Stomach (tissue), 9 donors: ENCODE measurements around the gene MAPK14. TPM values are rescaled to one million over a fixed set of nuclear protein-coding genes. Genes with fewer than 3 reads are reported as not detected.
"Not testable (repeated sequence)": the region's sequence is repeated elsewhere in the genome, so short reads cannot be mapped to it uniquely, and the experiment has no call there.

ENCODE experiments used
- DNase-seq, 2 donors: peaks; one replicate each; pipeline versions ENCODE4 v3.0.0 to v3.0.0-alpha.2; 2013 to 2019
- H3K27ac ChIP-seq, 5 donors: fragments of 200-600 bp in 4 of 5; sonication (generic) in 4 of 5; one replicate each; pipeline ENCODE4 v1.5.1; 2013 to 2019; ENCODE audit warnings: mild to moderate bottlenecking in 1 of 5, moderate library complexity in 1 of 5
- H3K27me3 ChIP-seq, 3 donors: fragments of 200-600 bp; sonication (generic); one replicate each; pipeline ENCODE4 v1.5.1; 2017 to 2019; ENCODE audit warnings: mixed run types in 1 of 3
- H3K36me3 ChIP-seq, 4 donors: fragments of 200-600 bp; sonication (generic); 1 replicate in 3 of 4; 2 replicates in 1 of 4; pipeline ENCODE4 v1.5.1; 2016 to 2019
- H3K4me1 ChIP-seq, 4 donors: fragments of 200-600 bp; sonication (generic); one replicate each; pipeline ENCODE4 v1.5.1; 2016 to 2019
- H3K4me3 ChIP-seq, 4 donors: fragments of 200-600 bp; sonication (generic) in 3 of 4; one replicate each; pipeline ENCODE4 v1.5.1; 2016 to 2019; ENCODE audit warnings: mild to moderate bottlenecking in 1 of 4
- H3K9me3 ChIP-seq, 4 donors: fragments of 200-600 bp; sonication (generic); one replicate each; pipeline ENCODE4 v1.5.1; 2016 to 2019
- CTCF ChIP-seq, 7 experiments: fragments of 450-650 bp in 4 of 7; fragments of 200-600 bp in 3 of 7; sonication (generic) in 3 of 7; IDR thresholded peaks; one replicate each; pipeline ENCODE4 v1.5.1; 2016 to 2019; ENCODE audit warnings: antibody characterized with exemption in 7 of 7, control low read depth in 2 of 7, mild to moderate bottlenecking in 1 of 7
- EP300 ChIP-seq: sonication (generic); formaldehyde crosslinking; IDR thresholded peaks from one replicate; pipeline ENCODE4 v1.6.1; 2017; ENCODE audit warnings: antibody characterized with exemption
- POLR2A ChIP-seq, 4 donors: fragments of 450-650 bp; IDR thresholded peaks; one replicate each; pipeline ENCODE4 v1.6.1; 2016; ENCODE audit warnings: antibody characterized with exemption in 4 of 4, control low read depth in 2 of 4, mild to moderate bottlenecking in 1 of 4, moderate library complexity in 1 of 4
- POLR2AphosphoS5 ChIP-seq, 3 donors: sonication (generic); formaldehyde crosslinking; IDR thresholded peaks; one replicate each; pipeline ENCODE4 v1.6.1; 2016; ENCODE audit warnings: antibody characterized with exemption in 3 of 3
- WGBS, 5 donors: extraction: QIAGEN DNeasy Blood & Tissue Kit in 3 of 5; methylation state at CpG; one replicate each; pipeline versions ENCODE4 v1.1.5 to v1.1.7; 2013 to 2018; 5-methylcytosine and 5-hydroxymethylcytosine counted together
- intact Hi-C: fragments of 100-400 bp; cut with DNase I; formaldehyde crosslinking; loops from one replicate; pipeline ENCODE4 v1.15.1; 2023; ENCODE audit warnings: low total_unique reads
- polyA plus RNA-seq, 3 donors: library from polyadenylated mRNA; stranded (reverse); fragments of 200-250 nt; gene quantifications; one replicate each; pipeline ENCODE4 v1.2.3, GENCODE V29; 2013
- total RNA-seq, 5 donors: library from RNA; depleted of rRNA; stranded (reverse); fragments of >200 nt; gene quantifications; one replicate each; pipeline versions ENCODE4 v1.1.0 to v1.2.3, GENCODE V29; 2014 to 2016
- donor health status: healthy with polysubstance abuse.
- donor health status: Bipolar disorder and iron deficiency.
- donor health status: healthy.

MAPK14 gene
- total and polyA plus RNA-seq, 8 donors, result 12.3 to 297 (median 35.9) TPM

- no peaks in the 10 kb centered on the region for H3K9me3 ChIP-seq
- WGBS, 5 donors, result 61 to 80% (median 64%) methylated on average over 1 of the region's 1 CpG
- TF ChIP-seq POLR2AphosphoS5 (IDR thresholded peaks at IDR 0.05), result no peak
- no peak for TF ChIP-seq EP300
- TF ChIP-seq POLR2A (IDR thresholded peaks at IDR 0.05), result no peak
- TF ChIP-seq CTCF (IDR thresholded peaks at IDR 0.05), result no peak
- H3K36me3 ChIP-seq, result no peaks in the 10 kb centered on the region
- no peak for DNase-seq
- intact Hi-C loops, result no loop called here
- peak overlapping the region in 3 of 5 donors; percentile 40 to 93 (median 48) for H3K27ac ChIP-seq
- no peaks in the 10 kb centered on the region for H3K27me3 ChIP-seq
- H3K4me3 ChIP-seq, result no peak overlapping the region
- H3K4me1 ChIP-seq, result peaks cover 50 to 78% (median 65%) of the 10 kb centered on the region in 4 donors
Measured at GRCh38 chr6:36032261-36032660, 4.7 kb downstream of the MAPK14 start.

- not testable (repeated sequence) for H3K27me3 ChIP-seq
- peaks cover 59 to 87% (median 73%) of the 10 kb centered on the region in 4 donors for H3K4me1 ChIP-seq
Measured at GRCh38 chr6:36033144-36033543, 5.5 kb downstream of the MAPK14 start.

GRCh38 chr6:36033935-36034334, 6.3 kb downstream of the MAPK14 start:
- H3K4me1 ChIP-seq, result peaks cover 67 to 95% (median 81%) of the 10 kb centered on the region in 4 donors
- H3K9me3 ChIP-seq, result no peaks in the 10 kb centered on the region
- WGBS, 5 donors, result 63 to 77% (median 69%) methylated on average over 3 of the region's 3 CpGs
- no peaks in the 10 kb centered on the region for H3K27me3 ChIP-seq
- no peaks in the 10 kb centered on the region for H3K36me3 ChIP-seq
- intact Hi-C loops, result no loop called here
- TF ChIP-seq POLR2A (IDR thresholded peaks at IDR 0.05), result no peak
- TF ChIP-seq CTCF (IDR thresholded peaks at IDR 0.05), result no peak
- no peak for TF ChIP-seq EP300
- no peak for TF ChIP-seq POLR2AphosphoS5 (IDR thresholded peaks at IDR 0.05)
- H3K27ac ChIP-seq, result peak overlapping the region in 3 of 5 donors; percentile 2 to 93 (median 48)
- DNase-seq, result peak in 1 of 2 donors; percentile 28
- H3K4me3 ChIP-seq, result no peak overlapping the region

More at GRCh38 chr6:36033144-36033543, 5.5 kb downstream of the MAPK14 start:
- H3K36me3 ChIP-seq, intact Hi-C loops, H3K4me3 ChIP-seq, H3K9me3 ChIP-seq, DNase-seq: not testable (repeated sequence)
- peak overlapping the region in 4 of 5 donors; percentile 16 to 93 (median 49) for H3K27ac ChIP-seq
- 84 to 90% (median 89%) methylated on average over 10 of the region's 10 CpGs for WGBS, 5 donors

GRCh38 chr6:36034441-36034840, 6.8 kb downstream of the MAPK14 start:
- intact Hi-C loops, result no loop called here
- Histone ChIP-seq H3K4me3 (no peak overlapping the region), H3K4me1 (peaks cover 72 to 99% (median 85%) of the 10 kb centered on the region in 4 donors), H3K27ac (peak overlapping the region in 1 of 5 donors; percentile 2), H3K36me3 (no peaks in the 10 kb centered on the region), H3K27me3 (no peaks in the 10 kb centered on the region), H3K9me3 (no peaks in the 10 kb centered on the region)
- TF ChIP-seq CTCF (IDR thresholded peaks at IDR 0.05), result no peak
- DNase-seq, result no peak
- WGBS, 5 donors, result 61 to 73% (median 65%) methylated on average over 3 of the region's 3 CpGs

- intact Hi-C loops, result no loop called here
- H3K36me3 ChIP-seq, result no peaks in the 10 kb centered on the region
- no peaks in the 10 kb centered on the region for H3K27me3 ChIP-seq
- H3K9me3 ChIP-seq, result no peaks in the 10 kb centered on the region
- 48 to 52% (median 48%) methylated on average over 4 of the region's 4 CpGs for WGBS, 5 donors
- no peak overlapping the region for H3K27ac ChIP-seq
- TF ChIP-seq POLR2AphosphoS5 (IDR thresholded peaks at IDR 0.05) (no peak), CTCF (IDR thresholded peaks at IDR 0.05) (no peak), POLR2A (IDR thresholded peaks at IDR 0.05) (no peak), EP300 (no peak)
- no peak overlapping the region for H3K4me3 ChIP-seq
- H3K4me1 ChIP-seq, result peaks cover 65 to 99% (median 85%) of the 10 kb centered on the region in 4 donors
- peak in 1 of 2 donors; percentile 14 for DNase-seq
Measured at GRCh38 chr6:36035225-36035624, 7.6 kb downstream of the MAPK14 start.
